ENCODE results near the gene PLPP7.

- TF ChIP-seq CTCF (IDR thresholded peaks at IDR 0.05) (no peak), POLR2A (IDR thresholded peaks at IDR 0.05) (no peak)
Observed at GRCh38 chr9:131258186-131258585, 31.3 kb upstream of the PLPP7 start.
